Thyroid gland (tissue), 4 donors: ENCODE results near the gene SIRPA.

Source experiments
- CTCF ChIP-seq, 6 experiments: fragments of 200-600 bp in 3 of 6; fragments of 450-650 bp in 3 of 6; sonication (generic) in 3 of 6; IDR thresholded peaks; one replicate each; pipeline ENCODE4 v1.5.1; 2016 to 2019; ENCODE audit warnings: antibody characterized with exemption in 6 of 6, mild to moderate bottlenecking in 2 of 6, inconsistent platforms in 1 of 6, moderate library complexity in 1 of 6
- POLR2A ChIP-seq, 2 donors: fragments of 450-650 bp; IDR thresholded peaks; one replicate each; pipeline ENCODE4 v1.6.1; 2017; ENCODE audit warnings: antibody characterized with exemption in 2 of 2, mild to moderate bottlenecking in 2 of 2, moderate library complexity in 1 of 2

GRCh38 chr20:1958426-1958825, 63.2 kb downstream of the SIRPA start:
- TF ChIP-seq CTCF (IDR thresholded peaks at IDR 0.05) = no peak
- TF ChIP-seq POLR2A (IDR thresholded peaks at IDR 0.05) = no peak
